GM19238 (cell line): ENCODE data around the gene GALT.
"Not testable (repeated sequence)": the region's sequence is repeated elsewhere in the genome, so short reads cannot be mapped to it uniquely, and the experiment has no call there.

Source experiments
- DNase-seq: peaks from one replicate; pipeline ENCODE4 v3.0.0; 2011; ENCODE audit warnings: low spot score; ENCODE audit not compliant: insufficient read length

Gene GALT

DNA sequence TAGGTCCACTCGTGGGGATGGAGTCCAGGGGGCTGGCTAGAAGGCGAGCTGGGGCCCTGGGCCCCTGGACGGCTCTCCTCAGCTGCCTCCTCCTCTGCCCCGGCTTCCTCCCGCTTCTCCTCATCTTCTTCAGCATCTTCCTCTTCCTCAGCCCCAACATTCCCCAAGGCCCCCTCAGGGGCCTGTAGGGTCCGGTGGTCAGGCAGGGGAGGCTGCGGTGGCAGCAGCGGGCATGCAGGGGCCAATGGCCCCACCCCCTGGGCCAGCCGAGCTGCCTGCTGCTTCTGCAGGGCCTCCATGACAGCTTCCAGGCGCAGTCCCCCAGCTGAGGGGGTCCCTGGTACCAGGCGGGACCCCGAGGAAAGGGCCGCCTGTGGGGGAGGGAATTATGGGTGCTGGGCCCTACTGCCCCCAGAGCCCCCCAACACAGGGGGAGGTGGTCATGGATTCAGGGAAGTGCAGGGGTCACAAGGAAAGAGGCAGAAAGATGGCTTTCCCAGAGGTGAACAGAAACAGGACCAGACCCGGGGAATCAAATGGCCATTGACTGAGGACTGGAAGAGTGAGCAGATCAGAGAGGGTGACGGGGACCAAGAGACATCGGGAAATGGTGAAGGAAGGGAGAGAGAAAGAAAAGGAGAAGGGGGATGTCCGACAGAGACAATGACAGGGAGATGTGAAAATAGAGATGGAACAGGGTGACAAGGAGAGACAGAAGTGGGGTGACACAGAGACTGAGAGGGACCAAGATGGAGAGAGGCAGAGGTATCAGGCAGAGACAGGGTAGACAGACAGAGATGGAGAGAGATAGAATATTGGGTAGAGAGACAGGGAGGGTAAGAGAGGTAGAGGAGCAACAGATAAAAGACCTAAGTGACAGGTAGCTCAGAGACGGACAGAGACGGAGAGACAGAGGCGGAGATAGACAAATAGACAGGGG lies 18.5 kb upstream of the GALT start:
- DNase-seq, result no peak

DNA sequence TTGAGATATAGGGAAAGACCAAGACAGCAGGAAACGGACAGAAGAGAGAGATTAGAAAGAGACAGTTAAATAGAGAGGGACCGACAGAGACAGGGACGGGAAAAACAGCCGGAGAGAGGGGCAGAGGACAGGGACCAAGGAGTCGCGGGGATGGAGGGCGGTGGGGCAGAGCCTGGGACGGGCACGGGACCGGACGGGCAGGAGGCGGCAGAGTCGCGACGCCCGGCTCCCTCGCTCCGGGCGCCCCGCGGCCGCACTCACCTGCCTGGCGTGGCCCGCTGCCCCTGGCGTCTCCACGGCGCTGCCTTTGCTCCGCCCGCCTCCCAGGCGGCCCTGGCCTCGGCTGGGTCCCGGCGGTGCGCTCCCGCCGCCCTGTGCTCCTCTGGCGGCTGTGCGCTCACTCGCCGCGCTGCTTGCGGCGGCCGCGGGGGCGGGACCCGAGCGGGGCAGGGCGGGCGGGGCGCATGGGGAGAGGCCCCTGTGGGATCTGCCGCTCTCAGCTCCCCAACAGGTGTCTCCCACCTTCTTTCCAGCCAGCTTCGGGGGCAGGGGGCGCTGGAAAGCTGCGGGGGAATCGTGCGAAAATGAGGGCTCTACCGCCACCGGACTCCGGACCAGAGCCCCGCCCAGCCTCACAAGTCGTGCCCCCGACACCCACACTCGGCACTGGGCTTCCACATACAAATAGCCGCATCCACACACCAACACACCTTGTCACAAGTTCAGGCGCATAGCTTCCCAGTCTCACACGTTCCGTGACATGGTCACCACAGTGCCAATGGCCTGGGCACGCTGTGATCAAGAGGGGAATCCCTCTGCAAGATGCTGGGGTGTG lies 17.6 kb upstream of the GALT start, which contains the start of gene ARID3C:
Gene ARID3C (minus strand): TSS at position 411 of the 835 bp plus-strand sequence. CDS start 1,052 bp downstream, outside the sequence.
- no peak for DNase-seq

GRCh38 chr9:34629491-34629808 lies 17.0 kb upstream of the GALT start:
- no peak for DNase-seq

GRCh38 chr9:34630402-34631154 lies 15.9 kb upstream of the GALT start:
- DNase-seq, result no peak

DNA sequence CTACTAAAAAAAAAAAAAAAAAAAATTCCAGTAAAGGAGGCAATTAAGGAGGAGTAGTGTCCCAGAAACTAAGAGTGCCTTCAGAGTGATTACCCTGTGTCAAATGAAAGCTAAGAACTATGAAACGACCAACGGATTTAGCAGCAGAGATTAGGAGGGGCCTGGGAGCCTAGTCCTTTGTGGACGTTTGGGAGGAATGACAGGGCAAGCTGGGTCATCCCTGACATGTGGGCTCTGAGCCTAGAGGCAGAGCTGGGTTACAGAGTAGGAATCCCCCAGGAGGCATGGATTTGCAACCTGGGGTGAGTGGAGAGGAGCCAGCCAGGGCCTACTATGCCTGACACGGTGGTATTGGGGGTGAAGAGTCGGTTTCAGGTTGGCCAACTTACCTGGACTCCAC lies 13.3 kb upstream of the GALT start:
- DNase-seq, result no peak

- DNase-seq, result peak; percentile 79
Measured at GRCh38 chr9:34633851-34634550, 12.5 kb upstream of the GALT start.

DNA sequence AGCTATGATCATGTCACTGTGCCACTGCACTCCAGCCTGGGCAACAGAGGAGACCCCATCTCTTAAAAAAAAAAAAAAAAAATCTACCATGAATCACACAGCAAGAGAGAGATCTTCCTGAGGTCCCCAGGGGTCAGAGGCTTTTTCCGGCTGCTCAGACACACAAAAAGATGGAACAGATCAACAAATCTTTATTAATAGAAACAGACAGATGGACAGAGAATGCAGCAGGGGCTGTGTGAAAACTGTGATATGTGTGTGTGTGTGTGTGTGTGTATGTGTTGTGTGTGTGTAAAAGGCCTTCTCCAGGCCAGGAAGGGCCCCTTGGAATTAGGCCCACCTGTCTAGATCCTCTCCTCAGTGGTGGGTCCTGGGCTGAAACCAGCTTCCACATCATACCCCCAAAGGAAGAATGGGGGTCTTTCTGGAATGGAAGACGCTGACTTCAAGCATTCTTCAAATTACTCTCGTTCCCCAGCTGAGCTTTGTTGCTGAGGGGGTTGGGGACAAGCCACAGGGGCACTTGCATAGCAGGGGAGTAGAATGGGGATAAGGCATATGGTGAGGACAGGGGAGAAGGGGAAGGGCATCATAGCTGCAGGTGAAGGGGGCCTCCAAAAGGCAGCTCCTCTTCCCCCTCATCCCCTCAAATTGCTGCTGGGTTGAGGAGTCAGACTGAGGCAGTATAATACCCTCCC lies 11.8 kb upstream of the GALT start:
- no peak for DNase-seq

GRCh38 chr9:34635556-34635955 lies 10.9 kb upstream of the GALT start:
- no peak for DNase-seq

DNA sequence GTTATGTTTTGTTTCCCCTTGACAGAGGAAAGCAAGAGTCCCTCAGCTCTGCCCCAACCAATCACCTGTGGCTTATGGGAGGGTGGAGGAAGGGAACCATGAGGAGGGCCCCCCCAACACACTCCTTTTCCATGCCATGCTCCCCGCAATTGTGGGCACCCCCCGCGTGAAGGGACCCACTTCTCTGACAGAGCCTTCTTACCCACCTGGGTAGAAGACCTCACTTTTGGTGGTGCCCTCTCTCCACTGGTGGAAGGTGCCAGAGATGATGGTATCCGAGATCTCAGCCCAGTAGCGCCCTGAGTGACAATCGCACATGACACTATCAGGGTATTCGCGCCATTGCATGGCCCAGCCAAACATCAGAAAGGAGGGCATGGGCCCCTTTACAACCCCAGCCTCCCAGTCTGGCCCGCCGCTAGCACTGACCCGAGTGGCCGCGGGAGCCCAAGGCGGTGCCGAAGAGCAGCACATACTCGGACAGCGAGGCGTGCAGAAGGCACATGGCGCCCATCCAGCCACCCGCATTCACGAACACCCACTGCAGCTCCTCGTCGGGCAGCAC lies 9.6 kb upstream of the GALT start:
- DNase-seq, result no peak

DNA sequence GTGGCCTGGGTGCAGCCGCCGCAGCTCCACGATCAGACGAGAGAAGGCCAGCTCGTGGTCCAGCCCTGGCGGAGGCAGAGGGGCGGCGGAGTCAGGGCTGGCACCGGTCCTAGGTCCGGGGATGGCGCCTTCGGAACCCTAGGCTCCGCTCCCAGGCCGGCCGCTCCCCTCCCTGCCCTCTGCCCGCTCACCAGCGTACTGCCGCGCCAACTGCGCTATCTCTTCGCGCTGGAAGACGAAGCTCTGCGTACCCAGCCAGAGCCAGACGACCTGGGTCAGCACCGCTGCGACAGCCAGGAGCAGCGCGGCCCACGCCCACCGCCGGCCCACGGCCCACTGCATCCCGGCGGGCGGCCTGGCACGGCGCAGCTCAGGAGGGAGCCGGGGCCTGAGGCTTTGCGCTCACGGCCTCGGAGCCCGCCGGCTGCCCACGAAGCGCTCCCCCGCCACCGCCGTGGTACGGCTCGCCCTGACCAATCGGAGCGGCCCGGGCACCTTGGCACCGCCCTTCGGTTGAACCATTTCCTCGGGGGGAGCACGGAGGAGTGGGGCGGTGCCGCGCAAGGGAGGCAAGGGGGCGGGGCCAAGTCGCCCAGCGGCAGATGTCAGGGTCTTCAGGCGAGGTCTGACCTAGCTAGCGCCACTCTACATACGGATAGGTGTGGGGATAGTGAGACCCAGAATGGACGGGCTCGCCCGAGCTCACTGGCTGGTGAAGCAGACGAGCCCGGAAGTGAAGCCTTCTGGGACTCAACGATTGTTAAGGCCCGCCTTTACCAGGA lies 8.9 kb upstream of the GALT start, which contains the start of gene SIGMAR1:
Gene SIGMAR1 (minus strand): TSS at position 432 of the 782 bp plus-strand sequence. CDS start 90 bp downstream, at position 342.
- DNase-seq, result peak; percentile 88

- no peak for DNase-seq
Measured at GRCh38 chr9:34638138-34638445, 8.4 kb upstream of the GALT start.

GRCh38 chr9:34639322-34639721 lies 7.2 kb upstream of the GALT start:
- not testable (repeated sequence) for DNase-seq

DNA sequence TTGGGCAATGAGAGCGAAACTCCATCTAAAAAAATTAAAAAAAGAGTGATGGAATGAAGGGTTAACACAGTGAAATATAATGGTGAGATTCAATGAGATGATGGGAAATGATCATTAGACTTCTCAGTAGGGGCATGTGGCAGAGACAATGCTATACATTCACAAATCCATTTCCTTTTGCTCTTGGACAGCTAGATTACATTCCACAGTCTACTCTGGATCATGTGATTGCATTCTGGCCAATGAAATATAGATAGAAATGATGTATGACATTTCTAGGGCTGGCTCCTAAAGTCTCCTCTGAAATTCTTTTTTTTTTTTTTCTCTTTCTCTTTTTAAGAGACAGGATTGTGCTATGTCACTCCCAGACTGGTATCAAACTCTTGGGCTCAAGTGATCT lies 3.8 kb upstream of the GALT start:
- DNase-seq, result no peak

- no peak for DNase-seq
Measured at GRCh38 chr9:34644766-34645314, 1.6 kb upstream of the GALT start.

GRCh38 chr9:34647084-34647403 lies 569 bp downstream of the GALT start:
- DNase-seq, result no peak

- no peak for DNase-seq
Measured at GRCh38 chr9:34647651-34648050, 1.2 kb downstream of the GALT start.

DNA sequence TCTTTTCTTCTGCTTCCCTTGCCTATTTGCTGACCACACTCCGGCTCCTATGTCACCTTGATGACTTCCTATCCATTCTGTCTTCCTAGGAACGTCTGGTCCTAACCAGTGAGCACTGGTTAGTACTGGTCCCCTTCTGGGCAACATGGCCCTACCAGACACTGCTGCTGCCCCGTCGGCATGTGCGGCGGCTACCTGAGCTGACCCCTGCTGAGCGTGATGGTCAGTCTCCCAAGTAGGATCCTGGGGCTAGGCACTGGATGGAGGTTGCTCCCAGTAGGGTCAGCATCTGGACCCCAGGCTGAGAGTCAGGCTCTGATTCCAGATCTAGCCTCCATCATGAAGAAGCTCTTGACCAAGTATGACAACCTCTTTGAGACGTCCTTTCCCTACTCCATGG lies 2.2 kb downstream of the GALT start:
- DNase-seq, result no peak

DNA sequence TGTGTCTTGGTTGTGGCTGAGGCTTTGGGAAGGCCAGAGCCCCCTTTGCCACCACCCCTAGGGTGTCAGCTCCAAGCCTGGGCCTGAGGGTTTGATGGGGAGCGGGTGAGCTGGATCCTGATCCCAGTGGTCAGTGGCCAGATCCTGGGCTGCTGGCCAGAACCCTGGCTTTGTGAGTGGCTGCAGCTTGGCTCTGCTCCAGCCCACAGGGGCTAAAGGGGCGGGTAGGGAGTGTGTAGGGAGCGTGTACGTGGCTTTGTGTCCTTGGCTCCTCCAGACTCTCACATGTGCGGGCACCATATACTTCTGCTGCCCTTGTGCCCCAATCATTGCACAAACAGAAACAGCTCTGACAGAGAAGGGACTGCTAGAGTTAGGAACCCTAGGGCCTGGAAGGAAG lies 4.3 kb downstream of the GALT start:
- DNase-seq, result no peak

- DNase-seq, result no peak
Measured at GRCh38 chr9:34651321-34651720, 4.8 kb downstream of the GALT start.
